Neuronal stem cell (in vitro differentiated cells): ENCODE results near the gene IL11RA.

Experiments used
- DNase-seq: peaks from one replicate; pipeline ENCODE4 v3.0.0-alpha.2; 2013; ENCODE audit warnings: low spot score
- H2AFZ ChIP-seq: one replicate; pipeline ENCODE4 v1.6.1; 2013; ENCODE audit warnings: mild to moderate bottlenecking, low read length, inconsistent platforms
- H2AK5ac ChIP-seq: 2 replicates; pipeline ENCODE4 v1.6.1; 2013; ENCODE audit warnings: low read depth, mild to moderate bottlenecking, inconsistent platforms, low read length, moderate library complexity, mixed read lengths
- H2BK120ac ChIP-seq: 2 replicates; pipeline ENCODE4 v1.6.1; 2013; ENCODE audit warnings: low read depth, mild to moderate bottlenecking, inconsistent platforms, low read length, moderate library complexity, mixed read lengths
- H2BK12ac ChIP-seq: one replicate; pipeline ENCODE4 v1.6.1; 2013; ENCODE audit warnings: low read length, inconsistent platforms
- H2BK15ac ChIP-seq: 2 replicates; pipeline ENCODE4 v1.6.1; 2013; ENCODE audit warnings: mild to moderate bottlenecking, low read length, inconsistent platforms, mixed read lengths
- H2BK5ac ChIP-seq: one replicate; pipeline ENCODE4 v1.6.1; 2013; ENCODE audit warnings: inconsistent platforms, mild to moderate bottlenecking, low read length, moderate library complexity
- H3K14ac ChIP-seq: one replicate; pipeline ENCODE4 v1.6.1; 2013; ENCODE audit warnings: low read length, inconsistent platforms
- H3K18ac ChIP-seq: 2 replicates; pipeline ENCODE4 v1.6.1; 2013; ENCODE audit warnings: low read length, inconsistent platforms
- H3K23ac ChIP-seq: 2 replicates; pipeline ENCODE4 v1.6.1; 2013; ENCODE audit warnings: low read depth, mild to moderate bottlenecking, mixed read lengths, low read length, inconsistent platforms; ENCODE audit not compliant: poor library complexity
- H3K27ac ChIP-seq: replicated peaks from 3 replicates; pipeline ENCODE4 v1.5.1; 2013; ENCODE audit warnings: low read length, inconsistent platforms
- H3K27me3 ChIP-seq, 3 experiments: 2 replicates each; pipeline ENCODE4 v1.6.1; 2013; ENCODE audit warnings: low read length in 3 of 3, mild to moderate bottlenecking in 2 of 3, inconsistent platforms in 1 of 3, low read depth in 1 of 3, mixed read lengths in 1 of 3, moderate library complexity in 1 of 3; ENCODE audit not compliant: control insufficient read depth in 3 of 3, insufficient read depth in 3 of 3
- H3K36me3 ChIP-seq, 2 donors: replicated peaks in 1 of 2; 2 replicates each; pipeline ENCODE4 v1.6.1; 2013; ENCODE audit warnings: low read length in 2 of 2; ENCODE audit not compliant: control insufficient read depth in 2 of 2, insufficient read depth in 2 of 2
- H3K4ac ChIP-seq: 2 replicates; pipeline ENCODE4 v1.6.1; 2013; ENCODE audit warnings: inconsistent platforms, mild to moderate bottlenecking, low read length, moderate library complexity
- H3K4me1 ChIP-seq, 2 donors: 1 replicate in 1 of 2; 2 replicates in 1 of 2; pipeline ENCODE4 v1.6.1; 2013; ENCODE audit warnings: low read length in 2 of 2, low read depth in 1 of 2; ENCODE audit not compliant: control insufficient read depth in 2 of 2, insufficient read depth in 1 of 2
- H3K4me2 ChIP-seq: one replicate; pipeline ENCODE4 v1.6.1; 2013; ENCODE audit warnings: mild to moderate bottlenecking, low read length, inconsistent platforms; ENCODE audit not compliant: insufficient read depth, poor library complexity, severe bottlenecking
- H3K4me3 ChIP-seq, 2 donors: 2 replicates each; pipeline ENCODE4 v1.5.1; 2013; ENCODE audit warnings: low read length in 2 of 2, mild to moderate bottlenecking in 2 of 2, inconsistent platforms in 1 of 2, moderate library complexity in 1 of 2
- H3K79me1 ChIP-seq: one replicate; pipeline ENCODE4 v1.6.1; 2013; ENCODE audit warnings: low read depth, mild to moderate bottlenecking, inconsistent platforms, low read length, moderate library complexity
- H3K9ac ChIP-seq: one replicate; pipeline ENCODE4 v1.6.1; 2013; ENCODE audit warnings: mild to moderate bottlenecking, low read depth, low read length, inconsistent platforms; ENCODE audit not compliant: poor library complexity
- H3K9me3 ChIP-seq, 2 donors: replicated peaks in 1 of 2; 2 replicates each; pipeline versions ENCODE3 to v1.6.1; 2013; ENCODE audit warnings: low read length in 2 of 2, mild to moderate bottlenecking in 2 of 2, inconsistent platforms in 1 of 2, low read depth in 1 of 2, mixed read lengths in 1 of 2, moderate library complexity in 1 of 2; ENCODE audit not compliant: control insufficient read depth in 2 of 2, insufficient read depth in 1 of 2
- H4K8ac ChIP-seq: one replicate; pipeline ENCODE4 v1.6.1; 2013; ENCODE audit warnings: low read depth, mild to moderate bottlenecking, inconsistent platforms, low read length, moderate library complexity
- H4K91ac ChIP-seq: one replicate; pipeline ENCODE4 v1.6.1; 2013; ENCODE audit warnings: low read length, low read depth, mild to moderate bottlenecking, inconsistent platforms; ENCODE audit not compliant: poor library complexity
- WGBS, 2 donors: extraction: QIAGEN DNeasy Blood & Tissue Kit; methylation state at CpG; one replicate each; pipeline ENCODE4 v1.1.7; 2013; ENCODE audit warnings: missing lambda C conversion rate in 2 of 2, mixed read lengths in 1 of 2; ENCODE audit not compliant: insufficient read length in 2 of 2, insufficient replicate concordance in 1 of 2; ENCODE audit errors: extremely low coverage in 2 of 2; 5-methylcytosine and 5-hydroxymethylcytosine counted together

The IL11RA gene

GRCh38 chr9:34611811-34612787 is 39.9 kb upstream of the IL11RA start, which contains the start of gene RPP25L:
TSS of gene RPP25L (minus strand) at chr9:34612097. CDS start at chr9:34611296, 801 bp downstream.
- no CpG with 5 or more reads among the region's 77 CpGs for WGBS, 2 donors
- Histone ChIP-seq H2AK5ac (peak within 1 kb of the TSS; percentile 71), H3K4ac (no peak within 1 kb of the TSS), H2BK5ac (peak within 1 kb of the TSS; percentile 83), H2BK15ac (peak within 1 kb of the TSS; percentile 6), H4K8ac (no peak within 1 kb of the TSS), H3K18ac (peak within 1 kb of the TSS; percentile 98), H3K79me1 (peaks cover 6% of the 10 kb centered on the region), H3K27me3 (no peaks in the 10 kb centered on the region), H3K4me2 (peak within 1 kb of the TSS; percentile 84), H2BK12ac (peak within 1 kb of the TSS; percentile 27), H3K4me3 (peak within 1 kb of the TSS; percentile 73 to 90), H3K27ac (peak within 1 kb of the TSS; percentile 82), H3K9ac (peak within 1 kb of the TSS; percentile 93), H3K4me1 (peaks cover 9 to 13% of the 10 kb centered on the region in 2 donors), H4K91ac (peak within 1 kb of the TSS; percentile 1), H3K23ac (peak within 1 kb of the TSS; percentile 59), H2BK120ac (peak within 1 kb of the TSS; percentile 11), H3K14ac (peak within 1 kb of the TSS; percentile 50), H3K9me3 (no peaks in the 10 kb centered on the region), H2AFZ (peak within 1 kb of the TSS; percentile 90), H3K36me3 (peaks cover 19 to 33% of the 10 kb centered on the region in 2 donors)
- DNase-seq = peak; percentile 87

GRCh38 chr9:34612788-34613390 is 39.1 kb upstream of the IL11RA start:
- H3K27me3 ChIP-seq = no peaks in the 10 kb centered on the region
- no peak overlapping the region for H2AK5ac ChIP-seq
- peaks cover 6% of the 10 kb centered on the region for H3K79me1 ChIP-seq
- H3K36me3 ChIP-seq = peaks cover 26 to 41% of the 10 kb centered on the region in 2 donors
- H2BK12ac ChIP-seq = no peak overlapping the region
- no peaks in the 10 kb centered on the region for H3K9me3 ChIP-seq
- no peak overlapping the region for H3K14ac ChIP-seq
- DNase-seq = no peak
- no peak overlapping the region for H3K4ac ChIP-seq
- peaks cover 9 to 11% of the 10 kb centered on the region in 2 donors for H3K4me1 ChIP-seq
- no peak overlapping the region for H3K9ac ChIP-seq
- peak overlapping the region; percentile 84 for H3K4me2 ChIP-seq
- peak overlapping the region; percentile 73 to 88 for H3K4me3 ChIP-seq
- no peak overlapping the region for H4K91ac ChIP-seq
- peak overlapping the region; percentile 83 for H2BK5ac ChIP-seq
- no peak overlapping the region for H4K8ac ChIP-seq
- H3K27ac ChIP-seq = peak overlapping the region; percentile 82
- no peak overlapping the region for H3K18ac ChIP-seq
- no CpG with 5 or more reads among the region's 15 CpGs for WGBS, 2 donors
- H3K23ac ChIP-seq = no peak overlapping the region
- no peak overlapping the region for H2BK15ac ChIP-seq
- H2BK120ac ChIP-seq = peak overlapping the region; percentile 3
- peak overlapping the region; percentile 90 for H2AFZ ChIP-seq

DNA sequence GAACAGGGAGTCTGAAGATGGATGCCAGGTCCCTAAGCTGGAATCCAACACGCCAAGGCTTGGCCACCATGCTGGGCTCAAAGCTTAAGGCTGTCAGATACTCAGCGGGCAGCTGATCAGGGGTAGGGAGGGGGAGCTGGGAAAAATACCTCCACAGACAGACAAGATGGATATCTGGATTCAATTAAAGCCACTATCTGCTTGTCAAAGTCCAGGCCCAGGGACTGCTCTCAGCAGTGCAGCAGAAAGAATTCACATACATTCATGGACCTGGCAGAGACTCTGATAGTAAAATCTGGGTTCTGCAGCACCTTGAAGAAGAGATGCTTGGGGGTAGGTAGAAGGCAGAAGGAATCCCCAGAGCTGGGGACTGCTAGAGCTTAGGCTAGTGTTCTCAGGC is 36.9 kb upstream of the IL11RA start:
- no CpG with 5 or more reads among the region's 2 CpGs for WGBS, 2 donors
- H3K4me1 ChIP-seq = peaks cover 14 to 18% of the 10 kb centered on the region in 2 donors
- no peak overlapping the region for H3K4ac ChIP-seq
- no peak overlapping the region for H3K23ac ChIP-seq
- H3K4me3 ChIP-seq = no peak overlapping the region
- H2BK5ac ChIP-seq = no peak overlapping the region
- H3K4me2 ChIP-seq = no peak overlapping the region
- H4K91ac ChIP-seq = no peak overlapping the region
- DNase-seq = no peak
- H4K8ac ChIP-seq = no peak overlapping the region
- peaks cover 6% of the 10 kb centered on the region for H3K79me1 ChIP-seq
- no peak overlapping the region for H2BK12ac ChIP-seq
- no peak overlapping the region for H2BK15ac ChIP-seq
- H3K14ac ChIP-seq = no peak overlapping the region
- H3K36me3 ChIP-seq = peaks cover 29 to 48% of the 10 kb centered on the region in 2 donors
- H2AFZ ChIP-seq = no peak overlapping the region
- no peak overlapping the region for H2AK5ac ChIP-seq
- no peak overlapping the region for H3K27ac ChIP-seq
- H3K27me3 ChIP-seq = no peaks in the 10 kb centered on the region
- H3K9me3 ChIP-seq = no peaks in the 10 kb centered on the region
- no peak overlapping the region for H2BK120ac ChIP-seq
- no peak overlapping the region for H3K18ac ChIP-seq
- H3K9ac ChIP-seq = no peak overlapping the region
